Lung (tissue), 12 donors: Measurements from ENCODE around the gene PHOX2A. TPM values are rescaled to one million over a fixed set of nuclear protein-coding genes. Genes with fewer than 3 reads are reported as not detected.

Experiments
- ATAC-seq: fragments of 200-7000 bp; cut with Tn5 transposase; one replicate; pipeline ENCODE4 v1.9.1; 2020; ENCODE audit warnings: moderate number of reproducible peaks; ENCODE audit not compliant: insufficient read depth, low FRiP score
- DNase-seq, 3 donors: peaks; one replicate each; pipeline ENCODE4 v3.0.0-alpha.2; 2013 to 2017
- H3K27ac ChIP-seq, 2 donors: one replicate each; pipeline ENCODE4 v1.5.1; 2013; ENCODE audit warnings: mild to moderate bottlenecking in 2 of 2, moderate library complexity in 2 of 2, control low read depth in 1 of 2, inconsistent platforms in 1 of 2, low read depth in 1 of 2, low read length in 1 of 2
- H3K27me3 ChIP-seq, 3 donors: one replicate each; pipeline ENCODE4 v1.5.1; 2013; ENCODE audit warnings: low read length in 2 of 3; ENCODE audit not compliant: control insufficient read depth in 3 of 3, insufficient read depth in 3 of 3
- H3K36me3 ChIP-seq, 4 donors: one replicate each; pipeline ENCODE4 v1.5.1; 2013; ENCODE audit warnings: low read length in 4 of 4, mild to moderate bottlenecking in 1 of 4, moderate library complexity in 1 of 4; ENCODE audit not compliant: control insufficient read depth in 4 of 4, insufficient read depth in 4 of 4
- H3K4me1 ChIP-seq, 5 donors: one replicate each; pipeline ENCODE4 v1.5.1; 2013; ENCODE audit warnings: low read length in 5 of 5, mild to moderate bottlenecking in 2 of 5, moderate library complexity in 1 of 5; ENCODE audit not compliant: control insufficient read depth in 5 of 5, insufficient read depth in 5 of 5
- H3K4me3 ChIP-seq: one replicate; pipeline ENCODE4 v1.5.1; 2013; ENCODE audit warnings: mild to moderate bottlenecking, control low read depth, moderate library complexity
- H3K9ac ChIP-seq, 2 donors: one replicate each; pipeline ENCODE4 v1.5.1; 2013; ENCODE audit warnings: low read length in 2 of 2, control low read depth in 1 of 2; ENCODE audit not compliant: insufficient read depth in 1 of 2
- H3K9me3 ChIP-seq, 4 donors: one replicate each; pipeline ENCODE4 v1.5.1; 2013; ENCODE audit warnings: low read length in 3 of 4, mild to moderate bottlenecking in 1 of 4, moderate library complexity in 1 of 4; ENCODE audit not compliant: control insufficient read depth in 4 of 4, insufficient read depth in 3 of 4
- WGBS, 2 donors: extraction: QIAGEN DNeasy Blood & Tissue Kit; methylation state at CpG; one replicate each; pipeline ENCODE4 v1.1.7; 2013; 5-methylcytosine and 5-hydroxymethylcytosine counted together
- polyA plus RNA-seq, 2 donors: library from polyadenylated mRNA; stranded (reverse); fragments of 200-250 nt; gene quantifications; one replicate each; pipeline ENCODE4 v1.2.1, GENCODE V29; 2013
- total RNA-seq, 2 donors: library from RNA; depleted of rRNA in 1 of 2; stranded (reverse); fragments of >200 nt in 1 of 2; gene quantifications; one replicate each; pipeline ENCODE4 v1.2.1, GENCODE V29; 2014 to 2021
- TF ChIP-seq, protein P1 (sequence below): IDR thresholded peaks from 2 replicates; pipeline ENCODE4 v1.5.1; 2012; ENCODE audit warnings: mild to moderate bottlenecking; ENCODE audit errors: control extremely low read depth, extremely low read depth
- donor health status: control.
- donor health status: control.
- donor health status: Bipolar disorder and iron deficiency.
- donor health status: healthy.
- donor health status: DM: yes; HTN: yes; CAD: no.

Gene PHOX2A
- total and polyA plus RNA-seq, 4 donors, result not detected

GRCh38 chr11:72250661-72251464 is 6.9 kb upstream of the PHOX2A start:
- H3K27ac ChIP-seq, result no peak overlapping the region
- no peak for ATAC-seq
- no peaks in the 10 kb centered on the region for H3K36me3 ChIP-seq
- TF ChIP-seq, protein P1, sequence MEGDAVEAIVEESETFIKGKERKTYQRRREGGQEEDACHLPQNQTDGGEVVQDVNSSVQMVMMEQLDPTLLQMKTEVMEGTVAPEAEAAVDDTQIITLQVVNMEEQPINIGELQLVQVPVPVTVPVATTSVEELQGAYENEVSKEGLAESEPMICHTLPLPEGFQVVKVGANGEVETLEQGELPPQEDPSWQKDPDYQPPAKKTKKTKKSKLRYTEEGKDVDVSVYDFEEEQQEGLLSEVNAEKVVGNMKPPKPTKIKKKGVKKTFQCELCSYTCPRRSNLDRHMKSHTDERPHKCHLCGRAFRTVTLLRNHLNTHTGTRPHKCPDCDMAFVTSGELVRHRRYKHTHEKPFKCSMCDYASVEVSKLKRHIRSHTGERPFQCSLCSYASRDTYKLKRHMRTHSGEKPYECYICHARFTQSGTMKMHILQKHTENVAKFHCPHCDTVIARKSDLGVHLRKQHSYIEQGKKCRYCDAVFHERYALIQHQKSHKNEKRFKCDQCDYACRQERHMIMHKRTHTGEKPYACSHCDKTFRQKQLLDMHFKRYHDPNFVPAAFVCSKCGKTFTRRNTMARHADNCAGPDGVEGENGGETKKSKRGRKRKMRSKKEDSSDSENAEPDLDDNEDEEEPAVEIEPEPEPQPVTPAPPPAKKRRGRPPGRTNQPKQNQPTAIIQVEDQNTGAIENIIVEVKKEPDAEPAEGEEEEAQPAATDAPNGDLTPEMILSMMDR, result no peak
- no peak for DNase-seq
- 86 to 91% methylated on average over 21 to 24 of the region's 24 CpGs for WGBS, 2 donors
- H3K4me1 ChIP-seq, result no peaks in the 10 kb centered on the region
- peaks cover 0 to 27% (median 24%) of the 10 kb centered on the region in 3 donors for H3K27me3 ChIP-seq
- peaks cover 0 to 3% (median 0%) of the 10 kb centered on the region in 4 donors for H3K9me3 ChIP-seq
- no peak overlapping the region for H3K9ac ChIP-seq
- H3K4me3 ChIP-seq, result no peak overlapping the region

DNA sequence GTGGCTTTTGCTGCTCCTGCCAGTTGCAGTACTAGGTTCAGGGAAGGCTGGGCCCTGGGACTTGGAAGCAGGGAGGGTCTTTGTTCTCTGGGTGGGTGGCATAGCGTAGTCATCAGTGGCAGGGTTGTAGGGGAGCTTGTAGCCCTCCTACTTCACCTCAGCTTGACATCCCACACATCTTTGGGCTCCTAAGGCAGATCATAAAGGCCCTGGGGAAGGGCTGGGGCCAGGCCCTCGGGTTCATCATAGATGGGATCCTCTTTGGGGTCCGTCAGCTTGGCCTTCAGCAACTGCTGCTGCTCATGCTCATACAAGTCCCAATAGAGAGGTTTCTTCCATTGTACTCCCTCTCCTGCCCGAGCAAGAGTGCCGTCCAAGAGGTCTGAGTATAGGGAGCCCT is 6.0 kb upstream of the PHOX2A start:
- Histone ChIP-seq H3K9me3 (peaks cover 0 to 3% (median 0%) of the 10 kb centered on the region in 4 donors), H3K36me3 (no peaks in the 10 kb centered on the region), H3K9ac (no peak overlapping the region), H3K4me3 (no peak overlapping the region), H3K27me3 (peaks cover 0 to 36% (median 33%) of the 10 kb centered on the region in 3 donors), H3K4me1 (no peaks in the 10 kb centered on the region), H3K27ac (no peak overlapping the region)
- WGBS, 2 donors, result 89 to 91% methylated on average over 5 of the region's 5 CpGs
- DNase-seq, result no peak
- TF ChIP-seq, protein P1, result no peak
- no peak for ATAC-seq

GRCh38 chr11:72247584-72247983 is 3.6 kb upstream of the PHOX2A start:
- H3K4me1 ChIP-seq, result peaks cover 0 to 4% (median 0%) of the 10 kb centered on the region in 5 donors
- no peak overlapping the region for H3K9ac ChIP-seq
- ATAC-seq (no peak), DNase-seq (no peak)
- WGBS, 2 donors, result 25 to 31% methylated on average over 2 of the region's 2 CpGs
- H3K4me3 ChIP-seq, result no peak overlapping the region
- TF ChIP-seq, protein P1, result no peak
- H3K9me3 ChIP-seq, result no peaks in the 10 kb centered on the region
- H3K36me3 ChIP-seq, result no peaks in the 10 kb centered on the region
- H3K27ac ChIP-seq, result no peak overlapping the region
- peaks cover 0 to 54% (median 48%) of the 10 kb centered on the region in 3 donors for H3K27me3 ChIP-seq
